Uterus (tissue), 4 donors: Measurements from ENCODE around the gene ST8SIA1. TPM values are rescaled to one million over a fixed set of nuclear protein-coding genes. Genes with fewer than 3 reads are reported as not detected.

Experiments
- DNase-seq, 2 donors: peaks; one replicate each; pipeline ENCODE4 v3.0.0-alpha.2; 2019 to 2020
- H3K27ac ChIP-seq, 2 donors: fragments of 200-600 bp; sonication (generic); 1 replicate in 1 of 2; 2 replicates in 1 of 2; pipeline ENCODE4 v1.5.1; 2016 to 2018
- H3K27me3 ChIP-seq, 2 donors: fragments of 200-600 bp; sonication (generic); one replicate each; pipeline ENCODE4 v1.5.1; 2018 to 2019; ENCODE audit warnings: control low read depth in 1 of 2
- H3K36me3 ChIP-seq, 2 donors: fragments of 200-600 bp; sonication (generic); one replicate each; pipeline ENCODE4 v1.5.1; 2019; ENCODE audit warnings: control low read depth in 1 of 2
- H3K4me1 ChIP-seq, 2 donors: fragments of 200-600 bp; sonication (generic); one replicate each; pipeline ENCODE4 v1.5.1; 2018 to 2019; ENCODE audit warnings: control low read depth in 1 of 2
- H3K4me3 ChIP-seq, 2 donors: fragments of 200-600 bp; sonication (generic); 1 replicate in 1 of 2; 2 replicates in 1 of 2; pipeline ENCODE4 v1.5.1; 2018 to 2019; ENCODE audit warnings: mild to moderate bottlenecking in 1 of 2
- H3K9me3 ChIP-seq, 2 donors: fragments of 200-600 bp; sonication (generic); one replicate each; pipeline ENCODE4 v1.5.1; 2019; ENCODE audit warnings: control low read depth in 1 of 2
- POLR2A ChIP-seq, 2 donors: fragments of 450-650 bp; IDR thresholded peaks; one replicate each; pipeline ENCODE4 v1.6.1; 2016; ENCODE audit warnings: antibody characterized with exemption in 2 of 2, mild to moderate bottlenecking in 1 of 2, moderate library complexity in 1 of 2
- intact Hi-C: fragments of 100-400 bp; cut with DNase I; formaldehyde crosslinking; loops from one replicate; pipeline ENCODE4 v1.15.1; 2023; ENCODE audit warnings: low total_unique reads
- total RNA-seq, 4 donors: library from RNA; depleted of rRNA in 3 of 4; stranded (reverse); fragments of >200 nt in 3 of 4; gene quantifications; one replicate each; pipeline versions ENCODE4 v1.1.0 to v1.2.4, GENCODE V29; 2014 to 2023
- TF ChIP-seq, protein P1 (sequence below), 4 experiments: fragments of 200-600 bp in 2 of 4; fragments of 450-650 bp in 2 of 4; sonication (generic) in 2 of 4; IDR thresholded peaks; one replicate each; pipeline ENCODE4 v1.5.1; 2016 to 2019; ENCODE audit warnings: antibody characterized with exemption in 4 of 4, mild to moderate bottlenecking in 2 of 4, moderate library complexity in 1 of 4
- donor health status: DM: yes; HTN: yes; CAD: no.

Gene ST8SIA1
- total RNA-seq, 4 donors from 2014 or later, result 7.8 to 14.6 (median 9.9) TPM

DNA sequence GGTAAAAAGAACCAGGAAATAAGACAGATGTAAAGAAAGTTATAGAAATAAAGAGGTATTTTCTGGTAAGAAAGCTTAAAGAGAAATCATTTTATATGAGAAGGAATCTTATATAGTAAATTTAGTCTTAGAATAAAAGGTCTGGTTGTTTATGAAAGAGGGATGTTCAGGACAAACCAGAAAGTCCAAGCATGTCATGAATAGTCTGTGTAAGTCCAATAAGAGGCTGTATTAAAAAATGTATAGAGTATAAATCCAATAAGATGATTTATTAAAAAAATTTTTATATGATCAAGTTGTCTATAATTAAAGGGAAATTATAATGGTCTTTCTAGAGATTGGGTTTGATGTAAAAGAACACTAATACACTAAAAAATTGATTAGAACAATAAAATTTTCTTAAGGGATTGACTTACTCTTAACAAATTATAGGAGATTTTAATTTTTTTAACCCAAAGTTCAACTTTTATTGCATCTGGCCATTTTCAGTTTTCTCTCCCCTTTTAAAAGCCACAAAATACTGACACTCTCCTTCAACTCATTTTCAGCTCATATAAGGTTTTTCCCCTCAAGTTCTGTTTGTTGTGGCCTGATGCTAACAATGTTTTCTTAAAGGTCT is 35.1 kb downstream of the ST8SIA1 start:
- TF ChIP-seq, protein P1, sequence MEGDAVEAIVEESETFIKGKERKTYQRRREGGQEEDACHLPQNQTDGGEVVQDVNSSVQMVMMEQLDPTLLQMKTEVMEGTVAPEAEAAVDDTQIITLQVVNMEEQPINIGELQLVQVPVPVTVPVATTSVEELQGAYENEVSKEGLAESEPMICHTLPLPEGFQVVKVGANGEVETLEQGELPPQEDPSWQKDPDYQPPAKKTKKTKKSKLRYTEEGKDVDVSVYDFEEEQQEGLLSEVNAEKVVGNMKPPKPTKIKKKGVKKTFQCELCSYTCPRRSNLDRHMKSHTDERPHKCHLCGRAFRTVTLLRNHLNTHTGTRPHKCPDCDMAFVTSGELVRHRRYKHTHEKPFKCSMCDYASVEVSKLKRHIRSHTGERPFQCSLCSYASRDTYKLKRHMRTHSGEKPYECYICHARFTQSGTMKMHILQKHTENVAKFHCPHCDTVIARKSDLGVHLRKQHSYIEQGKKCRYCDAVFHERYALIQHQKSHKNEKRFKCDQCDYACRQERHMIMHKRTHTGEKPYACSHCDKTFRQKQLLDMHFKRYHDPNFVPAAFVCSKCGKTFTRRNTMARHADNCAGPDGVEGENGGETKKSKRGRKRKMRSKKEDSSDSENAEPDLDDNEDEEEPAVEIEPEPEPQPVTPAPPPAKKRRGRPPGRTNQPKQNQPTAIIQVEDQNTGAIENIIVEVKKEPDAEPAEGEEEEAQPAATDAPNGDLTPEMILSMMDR (IDR thresholded peaks at IDR 0.05), result no peak
- TF ChIP-seq POLR2A (IDR thresholded peaks at IDR 0.05), result no peak
- H3K4me1 ChIP-seq, result no peaks in the 10 kb centered on the region
- intact Hi-C loops, result no loop called here
- no peak overlapping the region for H3K4me3 ChIP-seq
- H3K27me3 ChIP-seq, result no peaks in the 10 kb centered on the region
- peak overlapping the region; percentile 19 to 54 for H3K27ac ChIP-seq
- no peaks in the 10 kb centered on the region for H3K36me3 ChIP-seq
- no peak for DNase-seq
- no peaks in the 10 kb centered on the region for H3K9me3 ChIP-seq

DNA sequence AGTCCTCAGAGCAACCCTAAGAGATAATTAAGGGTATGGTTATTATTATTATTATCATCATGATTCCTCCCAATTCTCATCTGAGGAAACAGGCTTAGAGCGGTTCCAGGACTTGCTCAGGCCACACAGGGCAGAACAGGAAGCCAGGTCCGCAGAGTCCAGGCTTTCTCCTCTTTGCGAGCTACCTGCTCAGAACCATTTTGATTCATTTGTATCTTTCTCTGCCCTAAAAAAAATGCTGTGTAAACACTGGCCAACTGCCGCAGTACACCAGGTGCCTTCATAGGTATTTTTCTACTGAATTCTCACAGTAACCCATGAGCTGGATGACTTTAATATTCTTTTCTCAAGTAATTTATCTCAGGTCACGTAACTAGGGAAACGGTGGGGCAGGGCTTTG is 45.3 kb downstream of the ST8SIA1 start:
- DNase-seq, result no peak

GRCh38 chr12:22287776-22288621 is 46.5 kb downstream of the ST8SIA1 start:
- Histone ChIP-seq H3K36me3 (no peaks in the 10 kb centered on the region), H3K4me3 (no peak overlapping the region), H3K4me1 (peaks cover 0 to 2% of the 10 kb centered on the region in 2 donors), H3K9me3 (no peaks in the 10 kb centered on the region), H3K27me3 (no peaks in the 10 kb centered on the region), H3K27ac (peak overlapping the region in 1 of 2 donors; percentile 20)
- TF ChIP-seq, protein P1 (IDR thresholded peaks at IDR 0.05), result no peak
- TF ChIP-seq POLR2A (IDR thresholded peaks at IDR 0.05), result no peak
- intact Hi-C loops, result no loop called here
- DNase-seq, result no peak

More for the DNA sequence above, 45.3 kb downstream of the ST8SIA1 start:
- Histone ChIP-seq H3K4me1 (no peaks in the 10 kb centered on the region), H3K27me3 (no peaks in the 10 kb centered on the region), H3K4me3 (no peak overlapping the region), H3K9me3 (no peaks in the 10 kb centered on the region), H3K27ac (no peak overlapping the region), H3K36me3 (no peaks in the 10 kb centered on the region)
- intact Hi-C loops, result no loop called here
- no peak for TF ChIP-seq POLR2A (IDR thresholded peaks at IDR 0.05)
- TF ChIP-seq, protein P1 (IDR thresholded peaks at IDR 0.05), result no peak

- no peak overlapping the region for H3K4me3 ChIP-seq
- intact Hi-C loops, result no loop called here
- TF ChIP-seq POLR2A (IDR thresholded peaks at IDR 0.05), result no peak
- TF ChIP-seq, protein P1 (IDR thresholded peaks at IDR 0.05), result no peak
- no peaks in the 10 kb centered on the region for H3K36me3 ChIP-seq
- H3K27ac ChIP-seq, result no peak overlapping the region
- no peaks in the 10 kb centered on the region for H3K9me3 ChIP-seq
- no peaks in the 10 kb centered on the region for H3K27me3 ChIP-seq
- H3K4me1 ChIP-seq, result peaks cover 0 to 6% of the 10 kb centered on the region in 2 donors
- DNase-seq, result no peak
These were observed 47.4 kb downstream of the ST8SIA1 start for GRCh38 chr12:22287101-22287500.

DNA sequence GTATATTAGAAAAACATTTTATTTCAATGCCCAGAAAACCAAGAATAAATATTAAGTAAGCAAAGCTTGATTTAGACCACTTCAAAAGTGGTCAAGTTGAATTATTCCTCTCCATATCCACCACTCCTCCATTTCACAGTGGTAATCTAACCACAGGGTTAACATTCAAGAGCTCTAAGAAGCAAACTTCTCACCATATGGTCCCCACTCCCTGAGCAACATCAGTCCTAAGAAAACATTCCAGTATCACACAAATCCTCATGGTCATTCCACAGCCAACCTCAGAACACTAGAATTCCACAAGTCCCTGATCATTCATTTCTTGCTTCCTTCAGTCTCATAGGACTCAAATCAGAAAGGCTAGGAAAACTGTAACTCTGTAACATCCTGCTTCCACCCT is 47.9 kb downstream of the ST8SIA1 start:
- intact Hi-C loops, result no loop called here
- Histone ChIP-seq H3K4me1 (peaks cover 0 to 6% of the 10 kb centered on the region in 2 donors), H3K9me3 (no peaks in the 10 kb centered on the region), H3K4me3 (no peak overlapping the region), H3K36me3 (no peaks in the 10 kb centered on the region), H3K27me3 (no peaks in the 10 kb centered on the region), H3K27ac (peak overlapping the region; percentile 39 to 59)
- no peak for DNase-seq
- TF ChIP-seq POLR2A (IDR thresholded peaks at IDR 0.05), result no peak
- TF ChIP-seq, protein P1 (IDR thresholded peaks at IDR 0.05), result no peak
